Gastrocnemius medialis (tissue), 4 donors: Measurements from ENCODE around the gene FIG4. TPM values are rescaled to one million over a fixed set of nuclear protein-coding genes. Genes with fewer than 3 reads are reported as not detected.

Experiments used
- ATAC-seq, 2 donors: fragments of 150-250 bp; one replicate each; pipeline ENCODE4 v1.9.1; 2016
- DNase-seq, 2 donors: peaks; one replicate each; pipeline ENCODE4 v3.0.0-alpha.2; 2019
- H3K27ac ChIP-seq, 4 donors: fragments of 200-600 bp; sonication (generic); 1 replicate in 1 of 4; 2 replicates in 3 of 4; pipeline ENCODE4 v1.5.1; 2016 to 2018; ENCODE audit warnings: mild to moderate bottlenecking in 2 of 4, moderate library complexity in 1 of 4
- H3K27me3 ChIP-seq, 3 donors: fragments of 200-600 bp; sonication (generic) in 2 of 3; 1 replicate in 1 of 3; 2 replicates in 2 of 3; pipeline versions ENCODE4 v1.5.1 to v1.6.0; 2016 to 2019; ENCODE audit warnings: mild to moderate bottlenecking in 1 of 3, moderate library complexity in 1 of 3
- H3K36me3 ChIP-seq, 2 donors: fragments of 200-600 bp; sonication (generic) in 1 of 2; one replicate each; pipeline ENCODE4 v1.5.1; 2017 to 2018
- H3K4me1 ChIP-seq, 2 donors: fragments of 200-600 bp; sonication (generic) in 1 of 2; one replicate each; pipeline ENCODE4 v1.5.1; 2016 to 2017; ENCODE audit warnings: mild to moderate bottlenecking in 2 of 2
- H3K4me3 ChIP-seq, 4 donors: fragments of 200-600 bp; sonication (generic) in 3 of 4; 1 replicate in 1 of 4; 2 replicates in 3 of 4; pipeline ENCODE4 v1.5.1; 2016 to 2019; ENCODE audit warnings: mild to moderate bottlenecking in 2 of 4
- H3K9me3 ChIP-seq, 3 donors: fragments of 200-600 bp; sonication (generic) in 2 of 3; 1 replicate in 1 of 3; 2 replicates in 2 of 3; pipeline ENCODE4 v1.5.1; 2016 to 2019
- POLR2A ChIP-seq, 2 donors: fragments of 450-650 bp; IDR thresholded peaks; one replicate each; pipeline ENCODE4 v1.6.1; 2017; ENCODE audit warnings: antibody characterized with exemption in 2 of 2, mild to moderate bottlenecking in 2 of 2, moderate library complexity in 2 of 2
- in situ Hi-C, 4 donors: fragments of 200-750 bp; cut with MboI; loops; one replicate each; pipeline versions ENCODE4 v1.15.0 to v1.8.0; 2017; ENCODE audit warnings: low sequenced_read_pairs in 4 of 4
- intact Hi-C: fragments of 100-400 bp; cut with DNase I; formaldehyde crosslinking; loops from one replicate; pipeline ENCODE4 v1.15.1; 2023; ENCODE audit warnings: low total_unique reads
- total RNA-seq, 4 donors: library from RNA; depleted of rRNA; stranded (reverse); fragments of >200 nt; gene quantifications; one replicate each; pipeline versions ENCODE4 v1.1.0 to v1.2.3, GENCODE V29; 2016
- TF ChIP-seq, protein P1 (sequence below), 5 experiments: fragments of 450-650 bp in 3 of 5; fragments of 200-600 bp in 2 of 5; sonication (generic) in 2 of 5; IDR thresholded peaks in 4 of 5; conservative IDR thresholded peaks in 1 of 5; 1 replicate in 4 of 5; 2 replicates in 1 of 5; pipeline ENCODE4 v1.5.1; 2016 to 2019; ENCODE audit warnings: antibody characterized with exemption in 5 of 5, mild to moderate bottlenecking in 3 of 5, moderate library complexity in 3 of 5

Gene FIG4
- total RNA-seq, 4 donors from 2014 or later = 5.3 to 11.8 (median 9.1) TPM

DNA sequence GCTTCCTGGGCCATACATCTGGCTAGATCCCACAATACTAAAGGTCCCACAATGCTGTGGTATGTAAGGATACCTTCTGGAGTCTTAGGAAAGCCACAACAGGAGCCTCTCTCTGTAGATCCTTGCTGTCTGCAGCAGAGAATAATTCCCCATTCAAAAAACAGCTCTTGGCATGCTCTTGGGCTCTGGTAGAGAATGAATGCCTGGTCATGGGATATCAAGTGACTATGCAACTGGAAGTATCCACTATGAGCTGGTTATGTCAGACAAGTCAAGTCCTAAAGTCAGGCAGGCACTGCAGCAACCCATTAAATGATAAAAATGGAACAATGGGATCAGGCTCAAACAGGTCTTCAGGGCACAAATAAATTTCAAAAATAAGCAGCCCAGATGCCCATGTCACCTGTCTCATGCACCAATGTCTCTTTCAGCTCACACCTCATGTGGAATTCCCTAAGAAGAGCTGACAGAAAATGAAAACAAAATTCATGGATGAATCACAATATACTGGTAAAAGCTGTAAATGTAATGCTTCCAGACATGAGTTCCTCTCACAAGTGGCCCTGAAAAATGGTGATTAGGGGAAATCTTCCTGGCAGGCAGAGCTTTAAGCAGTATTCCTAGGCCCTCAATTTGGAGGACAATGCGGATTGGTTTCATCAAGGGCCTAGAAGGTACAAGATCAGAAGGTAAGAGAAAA, 4.4 kb upstream of the FIG4 start:
- TF ChIP-seq, protein P1, sequence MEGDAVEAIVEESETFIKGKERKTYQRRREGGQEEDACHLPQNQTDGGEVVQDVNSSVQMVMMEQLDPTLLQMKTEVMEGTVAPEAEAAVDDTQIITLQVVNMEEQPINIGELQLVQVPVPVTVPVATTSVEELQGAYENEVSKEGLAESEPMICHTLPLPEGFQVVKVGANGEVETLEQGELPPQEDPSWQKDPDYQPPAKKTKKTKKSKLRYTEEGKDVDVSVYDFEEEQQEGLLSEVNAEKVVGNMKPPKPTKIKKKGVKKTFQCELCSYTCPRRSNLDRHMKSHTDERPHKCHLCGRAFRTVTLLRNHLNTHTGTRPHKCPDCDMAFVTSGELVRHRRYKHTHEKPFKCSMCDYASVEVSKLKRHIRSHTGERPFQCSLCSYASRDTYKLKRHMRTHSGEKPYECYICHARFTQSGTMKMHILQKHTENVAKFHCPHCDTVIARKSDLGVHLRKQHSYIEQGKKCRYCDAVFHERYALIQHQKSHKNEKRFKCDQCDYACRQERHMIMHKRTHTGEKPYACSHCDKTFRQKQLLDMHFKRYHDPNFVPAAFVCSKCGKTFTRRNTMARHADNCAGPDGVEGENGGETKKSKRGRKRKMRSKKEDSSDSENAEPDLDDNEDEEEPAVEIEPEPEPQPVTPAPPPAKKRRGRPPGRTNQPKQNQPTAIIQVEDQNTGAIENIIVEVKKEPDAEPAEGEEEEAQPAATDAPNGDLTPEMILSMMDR (IDR thresholded peaks at IDR 0.05 in 4 of 5, conservative IDR thresholded peaks at IDR 0.05 in 1 of 5) = no peak
- no peak for TF ChIP-seq POLR2A (IDR thresholded peaks at IDR 0.05)
- DNase-seq (no peak), ATAC-seq (no peak)
- no peaks in the 10 kb centered on the region for H3K27me3 ChIP-seq
- H3K4me1 ChIP-seq = peaks cover 7 to 16% of the 10 kb centered on the region in 2 donors
- H3K4me3 ChIP-seq = no peak overlapping the region
- no peaks in the 10 kb centered on the region for H3K9me3 ChIP-seq
- intact Hi-C loops = no loop called here
- H3K27ac ChIP-seq = peak overlapping the region in 3 of 4 donors; percentile 21 to 53 (median 40)
- in situ Hi-C loops = loop anchor here in 3 of 4 donors (25.0 kb wide), 3 partner anchors 501 to 1276 kb away; partner anchors contain the start of genes CDC40 (in 3 of the 3), WASF1 (in 3 of the 3) and GTF3C6 (in 1 of the 3)
- H3K36me3 ChIP-seq = no peaks in the 10 kb centered on the region

DNA sequence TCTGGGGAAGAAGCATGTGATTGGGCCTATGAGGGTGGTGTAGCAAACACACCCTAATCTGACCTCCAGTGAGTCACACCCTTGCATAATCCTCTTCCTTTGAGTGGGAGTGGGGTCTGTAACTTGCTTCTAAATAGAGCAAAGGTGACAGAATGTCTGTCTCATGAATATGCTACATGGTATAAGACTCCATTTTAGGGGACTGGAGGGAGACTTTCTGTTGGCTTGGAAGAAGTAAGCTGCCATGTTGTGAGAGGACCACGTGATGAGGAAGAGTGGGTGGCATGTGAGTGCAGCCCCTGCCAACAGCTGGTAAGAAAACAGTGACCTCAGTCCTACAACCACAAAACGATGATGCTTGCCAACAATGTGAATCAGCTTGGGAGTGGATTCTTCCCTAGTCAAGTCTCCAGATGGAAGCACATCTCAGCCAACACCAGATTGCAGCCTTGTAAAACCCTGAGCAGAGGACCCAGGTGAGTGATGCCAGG, 3.8 kb upstream of the FIG4 start:
- no peaks in the 10 kb centered on the region for H3K27me3 ChIP-seq
- intact Hi-C loops (no loop called here), in situ Hi-C loops (loop anchor here in 3 of 4 donors (25.0 kb wide), 3 partner anchors 500 to 1275 kb away; partner anchors contain the start of genes CDC40 (in 3 of the 3), WASF1 (in 3 of the 3) and GTF3C6 (in 1 of the 3))
- TF ChIP-seq, protein P1 (IDR thresholded peaks at IDR 0.05 in 4 of 5, conservative IDR thresholded peaks at IDR 0.05 in 1 of 5) = no peak
- no peak for TF ChIP-seq POLR2A (IDR thresholded peaks at IDR 0.05)
- H3K4me1 ChIP-seq = peaks cover 12 to 22% of the 10 kb centered on the region in 2 donors
- no peaks in the 10 kb centered on the region for H3K36me3 ChIP-seq
- H3K27ac ChIP-seq = peak overlapping the region in 1 of 4 donors; percentile 53
- no peak overlapping the region for H3K4me3 ChIP-seq
- ATAC-seq (no peak), DNase-seq (peak in 1 of 2 donors; percentile 14)
- no peaks in the 10 kb centered on the region for H3K9me3 ChIP-seq

DNA sequence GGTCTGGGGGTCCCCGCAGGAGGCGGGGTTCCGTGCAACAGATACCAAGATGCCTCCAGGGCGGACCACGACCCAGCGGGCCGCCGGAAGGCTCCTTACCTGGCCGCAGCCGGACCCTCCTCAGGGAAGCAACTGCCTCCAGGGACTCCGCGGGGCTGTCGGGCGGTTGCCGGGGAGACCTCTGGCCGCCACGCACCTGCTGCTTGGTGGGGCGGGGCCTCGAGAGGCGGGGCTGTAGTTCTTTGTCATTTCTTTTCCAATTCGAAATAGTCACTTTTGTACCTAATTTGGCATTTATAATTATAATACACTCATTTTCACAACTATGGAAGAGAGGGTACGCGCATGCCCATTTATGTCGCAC, 741 bp upstream of the FIG4 start:
- intact Hi-C loops (loop anchor here (10.0 kb wide), 3 partner anchors 236 to 494 kb away; partner anchors contain the start of genes CD164, CDC40 and MICAL1), in situ Hi-C loops (loop anchor here in 3 of 4 donors (10.0 to 25.0 kb wide), 4 partner anchors 206 to 1272 kb away; partner anchors contain the start of genes CDC40 (in 3 of the 3), WASF1 (in 3 of the 3), ZBTB24 (in 2 of the 3) and GTF3C6 (in 1 of the 3))
- DNase-seq (peak; percentile 22 to 53), ATAC-seq (peak; percentile 54 to 62)
- Histone ChIP-seq H3K4me1 (peaks cover 12 to 22% of the 10 kb centered on the region in 2 donors), H3K27ac (peak overlapping the region; percentile 86 to 95 (median 91)), H3K9me3 (no peaks in the 10 kb centered on the region), H3K36me3 (no peaks in the 10 kb centered on the region), H3K4me3 (peak overlapping the region; percentile 88 to 99 (median 92)), H3K27me3 (no peaks in the 10 kb centered on the region)
- TF ChIP-seq, protein P1 (IDR thresholded peaks at IDR 0.05 in 4 of 5, conservative IDR thresholded peaks at IDR 0.05 in 1 of 5) = no peak
- TF ChIP-seq POLR2A (IDR thresholded peaks at IDR 0.05) = no peak

DNA sequence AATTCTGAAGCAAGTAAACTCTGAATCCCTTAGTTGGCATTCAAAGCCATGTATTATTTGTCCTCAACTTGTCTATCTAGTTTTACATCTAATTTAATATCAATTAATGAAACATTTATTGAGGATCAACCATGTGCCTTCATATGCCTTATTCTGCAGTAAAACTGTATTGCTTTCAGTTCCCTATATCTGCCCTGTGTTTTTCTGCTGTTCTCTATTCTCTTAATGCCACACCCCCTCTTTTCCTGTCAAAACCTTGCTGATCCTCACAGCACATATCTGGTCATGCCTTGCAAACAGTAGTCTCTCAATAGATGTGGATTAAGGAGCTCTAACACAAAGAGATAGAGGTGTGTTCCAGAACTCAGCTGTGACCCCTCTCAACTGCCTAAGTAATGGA, 2.0 kb downstream of the FIG4 start:
- H3K27ac ChIP-seq = no peak overlapping the region
- H3K4me1 ChIP-seq = peaks cover 12 to 18% of the 10 kb centered on the region in 2 donors
- no peak overlapping the region for H3K4me3 ChIP-seq
- TF ChIP-seq POLR2A (IDR thresholded peaks at IDR 0.05) = no peak
- TF ChIP-seq, protein P1 (IDR thresholded peaks at IDR 0.05 in 4 of 5, conservative IDR thresholded peaks at IDR 0.05 in 1 of 5) = no peak
- ATAC-seq (no peak), DNase-seq (no peak)
- no peaks in the 10 kb centered on the region for H3K27me3 ChIP-seq
- no peaks in the 10 kb centered on the region for H3K9me3 ChIP-seq
- no peaks in the 10 kb centered on the region for H3K36me3 ChIP-seq
- intact Hi-C loops (loop anchor here (10.0 kb wide), 3 partner anchors 238 to 492 kb away; partner anchors contain the start of genes CD164, CDC40 and MICAL1), in situ Hi-C loops (loop anchor here in 3 of 4 donors (10.0 to 25.0 kb wide), 4 partner anchors 208 to 1269 kb away; partner anchors contain the start of genes CDC40 (in 3 of the 3), WASF1 (in 3 of the 3), ZBTB24 (in 2 of the 3) and GTF3C6 (in 1 of the 3))
